ENCODE measurements around the gene KAT6B. TPM values are rescaled to one million over a fixed set of nuclear protein-coding genes. Genes with fewer than 3 reads are reported as not detected.

The KAT6B gene
- total and polyA plus RNA-seq, 2 donors (not counting 1 experiment from before 2014, with no cell fraction given), result 3.9 to 37.8 TPM

DNA sequence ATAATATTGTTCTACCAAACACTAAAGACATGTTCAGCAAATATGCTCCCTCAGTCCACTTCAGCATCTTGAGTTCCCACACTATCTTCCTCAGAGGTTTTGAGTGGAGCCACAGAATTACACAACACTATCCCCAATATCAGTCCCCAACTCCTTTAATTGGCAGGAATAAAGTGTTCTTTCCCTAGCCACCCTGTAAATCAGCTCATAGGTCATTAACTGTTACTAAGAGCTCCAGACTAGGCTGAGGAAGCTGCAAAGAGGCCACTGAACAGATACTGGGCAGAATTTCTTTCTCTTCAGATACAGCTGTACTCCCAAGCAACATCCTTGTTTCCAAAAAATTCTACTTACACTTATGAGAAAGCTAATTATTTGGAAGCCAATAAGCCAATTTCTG is 11.6 kb upstream of the KAT6B start:
- H4K20me1 ChIP-seq (ENCODE audit: control insufficient read depth, extremely low read depth, insufficient read depth, low read length), result no peaks in the 10 kb centered on the region
- no peaks in the 10 kb centered on the region for H3K36me3 ChIP-seq (ENCODE audit: control insufficient read depth, insufficient read depth, low read length)

DNA sequence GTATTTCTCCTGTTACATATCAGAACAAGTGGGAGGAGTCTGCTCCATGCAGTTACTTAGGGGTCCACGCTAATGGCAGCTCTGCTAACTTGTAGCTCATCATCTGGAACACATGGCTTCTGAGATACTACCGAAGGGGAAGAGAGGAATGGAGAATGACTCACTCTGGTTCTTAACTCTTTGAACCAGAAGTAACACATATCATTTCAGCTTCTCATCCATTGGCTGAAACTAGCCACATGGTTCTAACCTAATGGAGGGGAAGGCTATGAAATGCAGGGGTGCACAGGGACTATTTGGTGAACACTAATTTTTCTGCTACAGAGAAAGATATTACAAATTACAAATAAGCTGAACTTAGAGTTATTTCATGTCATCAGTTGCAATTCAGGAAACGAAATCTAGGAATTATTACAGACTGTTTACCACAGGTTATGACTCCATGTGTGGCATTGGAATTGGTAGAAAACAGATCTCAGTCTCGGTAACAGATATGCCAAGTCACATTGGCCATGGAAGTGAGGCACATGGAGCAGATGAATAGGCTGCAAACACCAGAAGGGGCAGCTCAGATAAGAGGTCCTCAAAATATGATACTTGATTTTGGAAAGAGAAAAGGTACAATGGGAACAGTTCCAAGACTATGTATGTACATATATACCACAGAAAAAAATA is 9.4 kb upstream of the KAT6B start:
- Histone ChIP-seq H3K4me3 (replicated peaks in 1 of 4; ENCODE audit: control extremely low read depth in 1 of 4, insufficient read depth in 1 of 4, low read depth in 3 of 4, low read length in 4 of 4) (no peak overlapping the region), H3K27ac (ENCODE audit: insufficient read depth, low read length) (no peak overlapping the region), H2AFZ (ENCODE audit: low read length) (no peak overlapping the region), H3K79me2 (ENCODE audit: control insufficient read depth, insufficient read depth, low read length) (no peaks in the 10 kb centered on the region), H3K36me3 (ENCODE audit: control insufficient read depth, insufficient read depth, low read length) (no peaks in the 10 kb centered on the region), H3K9me3 (ENCODE audit: control insufficient read depth, insufficient read depth, low read depth, low read length) (no peaks in the 10 kb centered on the region), H3K27me3 (ENCODE audit: control insufficient read depth, insufficient read depth, low read length) (no peaks in the 10 kb centered on the region), H3K9ac (ENCODE audit: insufficient read depth, low read length) (no peak overlapping the region), H3K4me2 (ENCODE audit: extremely low read depth, insufficient read depth, low read length) (no peak overlapping the region), H3K4me1 (ENCODE audit: control insufficient read depth, extremely low read depth, insufficient read depth, low read length) (peaks cover 4% of the 10 kb centered on the region), H4K20me1 (ENCODE audit: control insufficient read depth, extremely low read depth, insufficient read depth, low read length) (no peaks in the 10 kb centered on the region)
- TF ChIP-seq EZH2 (IDR thresholded peaks at IDR 0.05; ENCODE audit: low read length, missing control alignments), result no peak
- TF ChIP-seq, protein P1, sequence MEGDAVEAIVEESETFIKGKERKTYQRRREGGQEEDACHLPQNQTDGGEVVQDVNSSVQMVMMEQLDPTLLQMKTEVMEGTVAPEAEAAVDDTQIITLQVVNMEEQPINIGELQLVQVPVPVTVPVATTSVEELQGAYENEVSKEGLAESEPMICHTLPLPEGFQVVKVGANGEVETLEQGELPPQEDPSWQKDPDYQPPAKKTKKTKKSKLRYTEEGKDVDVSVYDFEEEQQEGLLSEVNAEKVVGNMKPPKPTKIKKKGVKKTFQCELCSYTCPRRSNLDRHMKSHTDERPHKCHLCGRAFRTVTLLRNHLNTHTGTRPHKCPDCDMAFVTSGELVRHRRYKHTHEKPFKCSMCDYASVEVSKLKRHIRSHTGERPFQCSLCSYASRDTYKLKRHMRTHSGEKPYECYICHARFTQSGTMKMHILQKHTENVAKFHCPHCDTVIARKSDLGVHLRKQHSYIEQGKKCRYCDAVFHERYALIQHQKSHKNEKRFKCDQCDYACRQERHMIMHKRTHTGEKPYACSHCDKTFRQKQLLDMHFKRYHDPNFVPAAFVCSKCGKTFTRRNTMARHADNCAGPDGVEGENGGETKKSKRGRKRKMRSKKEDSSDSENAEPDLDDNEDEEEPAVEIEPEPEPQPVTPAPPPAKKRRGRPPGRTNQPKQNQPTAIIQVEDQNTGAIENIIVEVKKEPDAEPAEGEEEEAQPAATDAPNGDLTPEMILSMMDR (conservative IDR thresholded peaks at IDR 0.05 in 1 of 2, IDR thresholded peaks at IDR 0.05 in 1 of 2; ENCODE audit: low read depth in 1 of 2, low read length in 2 of 2), result no peak
- DNase-seq (ENCODE audit: low read depth in 2 of 2), result peak in 1 of 2 donors; percentile 28

More for the DNA sequence above, 11.6 kb upstream of the KAT6B start:
- no peaks in the 10 kb centered on the region for H3K9me3 ChIP-seq (ENCODE audit: control insufficient read depth, insufficient read depth, low read depth, low read length)
- no peak for DNase-seq (ENCODE audit: low read depth in 2 of 2)
- no peak overlapping the region for H3K27ac ChIP-seq (ENCODE audit: insufficient read depth, low read length)
- TF ChIP-seq, protein P1 (conservative IDR thresholded peaks at IDR 0.05 in 1 of 2, IDR thresholded peaks at IDR 0.05 in 1 of 2; ENCODE audit: low read depth in 1 of 2, low read length in 2 of 2), result no peak
- TF ChIP-seq EZH2 (IDR thresholded peaks at IDR 0.05; ENCODE audit: low read length, missing control alignments), result no peak
- no peaks in the 10 kb centered on the region for H3K27me3 ChIP-seq (ENCODE audit: control insufficient read depth, insufficient read depth, low read length)
- no peak overlapping the region for H3K9ac ChIP-seq (ENCODE audit: insufficient read depth, low read length)
- no peak overlapping the region for H3K4me3 ChIP-seq (replicated peaks in 1 of 4; ENCODE audit: control extremely low read depth in 1 of 4, insufficient read depth in 1 of 4, low read depth in 3 of 4, low read length in 4 of 4)
- no peak overlapping the region for H3K4me2 ChIP-seq (ENCODE audit: extremely low read depth, insufficient read depth, low read length)
- H2AFZ ChIP-seq (ENCODE audit: low read length), result no peak overlapping the region
- H3K4me1 ChIP-seq (ENCODE audit: control insufficient read depth, extremely low read depth, insufficient read depth, low read length), result no peaks in the 10 kb centered on the region
- H3K79me2 ChIP-seq (ENCODE audit: control insufficient read depth, insufficient read depth, low read length), result no peaks in the 10 kb centered on the region

- H3K4me2 ChIP-seq (ENCODE audit: extremely low read depth, insufficient read depth, low read length), result no peak overlapping the region
- H2AFZ ChIP-seq (ENCODE audit: low read length), result no peak overlapping the region
- H3K79me2 ChIP-seq (ENCODE audit: control insufficient read depth, insufficient read depth, low read length), result no peaks in the 10 kb centered on the region
These were observed 4.9 kb upstream of the KAT6B start for GRCh38 chr10:74821501-74821900.

More at GRCh38 chr10:74821501-74821900, 4.9 kb upstream of the KAT6B start:
- Histone ChIP-seq H3K4me3 (replicated peaks in 1 of 4; ENCODE audit: control extremely low read depth in 1 of 4, insufficient read depth in 1 of 4, low read depth in 3 of 4, low read length in 4 of 4) (no peak overlapping the region), H3K9me3 (ENCODE audit: control insufficient read depth, insufficient read depth, low read depth, low read length) (no peaks in the 10 kb centered on the region), H3K4me1 (ENCODE audit: control insufficient read depth, extremely low read depth, insufficient read depth, low read length) (peaks cover 11% of the 10 kb centered on the region), H4K20me1 (ENCODE audit: control insufficient read depth, extremely low read depth, insufficient read depth, low read length) (no peaks in the 10 kb centered on the region), H3K27me3 (ENCODE audit: control insufficient read depth, insufficient read depth, low read length) (no peaks in the 10 kb centered on the region), H3K27ac (ENCODE audit: insufficient read depth, low read length) (no peak overlapping the region), H3K36me3 (ENCODE audit: control insufficient read depth, insufficient read depth, low read length) (no peaks in the 10 kb centered on the region), H3K9ac (ENCODE audit: insufficient read depth, low read length) (no peak overlapping the region)
- no peak for TF ChIP-seq EZH2 (IDR thresholded peaks at IDR 0.05; ENCODE audit: low read length, missing control alignments)
- TF ChIP-seq, protein P1 (conservative IDR thresholded peaks at IDR 0.05 in 1 of 2, IDR thresholded peaks at IDR 0.05 in 1 of 2; ENCODE audit: low read depth in 1 of 2, low read length in 2 of 2), result no peak
- DNase-seq (ENCODE audit: low read depth in 2 of 2), result no peak

All from fibroblast of lung (primary cell).